Skin of body (tissue), 2 donors: Measurements from ENCODE around the gene GPM6B. TPM values are rescaled to one million over a fixed set of nuclear protein-coding genes. Genes with fewer than 3 reads are reported as not detected.

Source experiments
- DNase-seq: peaks from one replicate; lab custom pipeline; 2025; lab: John Stamatoyannopoulos, UW
- total RNA-seq: library from RNA; depleted of rRNA; stranded (reverse); fragments of >200 nt; gene quantifications from one replicate; pipeline ENCODE4 v1.2.3, GENCODE V29; 2014

The GPM6B gene
- total RNA-seq, 1 donor from 2014 or later, result 17.5 TPM

DNA sequence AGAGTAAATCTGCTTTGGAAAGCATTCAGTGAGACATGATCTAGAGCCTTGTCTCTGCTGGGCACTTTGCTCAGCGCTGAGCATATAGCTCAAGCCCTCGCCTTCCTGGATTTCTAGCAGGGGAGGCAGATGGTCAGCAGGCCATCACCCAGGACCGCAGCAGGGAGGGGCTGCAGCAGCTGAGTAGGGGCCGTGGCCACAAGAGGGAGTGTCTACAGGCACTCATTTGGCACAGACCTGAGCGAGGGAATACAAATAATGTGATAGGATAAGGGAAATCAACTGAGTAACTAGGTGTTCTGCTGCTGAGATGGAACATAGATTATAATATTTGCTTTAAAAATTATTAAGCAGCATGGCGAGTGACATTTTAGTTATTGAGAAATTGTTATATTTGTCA lies 52.1 kb downstream of the GPM6B start:
- no peak for DNase-seq

DNA sequence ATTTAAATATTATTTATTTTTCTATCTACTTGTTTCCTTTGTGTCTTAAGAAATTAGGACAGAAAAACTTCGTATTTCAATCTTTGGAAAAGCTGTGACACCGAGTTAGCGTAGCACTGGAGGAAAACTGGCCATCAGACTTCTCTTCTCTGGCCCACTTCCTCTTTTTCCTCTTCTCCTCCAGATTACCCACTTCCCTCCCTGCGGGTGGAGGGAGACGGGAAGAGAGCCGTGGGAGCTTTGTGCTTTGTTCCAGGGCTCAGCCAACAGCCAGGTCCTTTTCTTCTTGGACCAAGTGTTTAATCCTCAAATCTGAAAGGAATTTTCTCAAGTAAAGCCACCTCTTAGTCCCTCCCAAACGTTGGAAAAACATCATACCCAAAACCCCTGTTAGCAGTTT lies 52.6 kb downstream of the GPM6B start:
- DNase-seq, result no peak

DNA sequence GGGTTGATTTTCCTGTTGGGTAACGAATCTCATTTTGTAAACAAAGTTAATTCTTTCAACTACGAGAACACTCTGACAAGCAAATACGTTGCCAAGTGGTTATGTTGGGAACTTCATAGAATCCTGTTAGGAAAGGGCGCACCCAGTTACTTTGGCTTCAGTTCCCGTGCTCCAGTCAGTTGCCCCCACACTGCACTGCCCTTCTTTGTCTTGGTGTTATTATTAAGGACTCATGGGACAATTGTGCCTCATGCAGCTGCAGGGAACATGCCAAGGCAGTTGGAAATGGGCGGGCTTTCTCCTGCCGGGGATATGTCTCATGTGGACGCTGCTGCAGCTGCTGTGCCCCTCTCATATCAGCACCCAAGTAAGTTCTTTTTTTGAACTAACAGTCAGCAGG lies 53.4 kb downstream of the GPM6B start:
- DNase-seq, result no peak

DNA sequence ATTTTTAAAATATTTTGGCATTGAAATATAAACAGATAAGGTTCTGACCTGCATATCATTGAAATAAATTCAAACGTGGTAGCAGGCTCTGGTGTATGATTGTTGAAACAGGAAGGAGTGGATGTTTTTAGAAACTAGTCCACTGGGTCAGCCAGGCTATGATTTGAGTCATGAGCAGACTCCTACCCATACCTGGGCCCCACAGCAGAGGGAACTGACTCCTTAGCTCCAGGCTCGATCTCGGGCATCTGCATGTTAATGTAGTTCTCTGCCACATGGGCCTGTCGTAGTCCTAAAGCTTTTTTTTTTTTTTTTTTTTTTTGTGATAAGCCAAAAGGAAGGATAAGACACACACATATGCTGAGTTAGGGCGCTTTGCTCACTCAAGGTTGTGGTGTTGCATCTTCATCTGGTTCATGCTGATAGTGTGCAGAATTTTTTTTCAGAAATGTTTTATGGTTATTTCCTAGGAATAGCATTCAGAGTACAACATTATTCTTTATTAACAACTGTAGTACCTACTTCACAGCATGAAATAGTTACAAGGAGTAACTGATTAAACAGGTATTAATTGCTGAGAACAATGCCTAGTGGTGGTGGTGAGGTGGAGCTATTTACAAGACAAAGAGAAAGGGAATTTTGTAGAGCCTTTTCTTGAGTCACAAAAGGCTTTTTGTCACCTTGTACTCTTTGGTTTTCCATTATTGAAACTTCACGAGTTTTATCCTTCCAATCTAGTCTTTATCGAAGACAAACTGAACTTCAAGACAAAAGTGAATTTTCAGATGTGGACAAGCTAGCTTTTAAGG lies 55.1 kb downstream of the GPM6B start:
- DNase-seq, result no peak

DNA sequence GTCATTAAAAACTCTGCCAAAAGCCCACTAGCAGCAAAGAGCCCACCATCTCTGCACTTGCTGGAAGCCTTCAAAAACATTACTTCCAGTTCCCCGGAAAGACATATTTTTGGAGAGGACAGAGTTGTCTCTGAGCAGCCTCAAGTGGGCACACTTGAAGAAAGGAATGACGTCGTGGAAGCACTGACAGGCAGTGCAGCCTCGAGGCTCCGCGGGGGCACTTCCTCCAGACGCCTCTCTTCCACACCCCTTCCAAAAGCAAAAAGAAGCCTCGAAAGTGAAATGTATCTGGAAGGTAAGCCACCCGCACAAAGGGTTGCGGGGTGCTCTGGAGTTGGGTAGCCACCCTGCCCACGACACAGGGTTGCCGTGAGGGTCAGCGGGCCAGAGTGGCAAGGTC lies 56.5 kb downstream of the GPM6B start:
- no peak for DNase-seq

DNA sequence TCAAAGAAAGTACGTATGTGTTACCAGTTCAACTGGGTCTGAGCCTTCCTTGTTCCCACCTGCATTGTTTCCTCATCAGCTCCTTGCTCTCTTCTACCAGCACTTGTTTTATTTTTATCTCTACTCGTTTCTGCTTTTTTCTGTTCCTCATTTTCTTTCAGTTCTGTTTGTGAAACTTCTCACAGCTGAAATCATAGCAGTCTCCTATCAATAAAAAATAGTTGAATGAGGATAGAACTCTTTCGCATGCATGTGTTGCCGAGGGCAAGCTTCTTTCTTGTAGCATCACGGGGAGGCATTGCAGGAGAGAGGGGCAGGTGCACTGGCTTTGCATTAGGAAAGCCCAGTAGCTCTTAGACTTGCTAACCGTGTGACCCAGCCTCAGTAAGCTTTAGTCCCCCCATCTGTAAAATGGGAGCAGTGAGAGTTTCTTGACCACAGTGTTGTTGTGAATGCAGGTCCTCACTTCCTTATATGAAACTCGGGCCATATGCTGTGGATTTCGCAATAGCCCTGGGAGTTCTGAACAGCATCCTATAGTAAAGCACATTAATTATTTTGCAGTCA lies 57.7 kb downstream of the GPM6B start:
- DNase-seq, result no peak

DNA sequence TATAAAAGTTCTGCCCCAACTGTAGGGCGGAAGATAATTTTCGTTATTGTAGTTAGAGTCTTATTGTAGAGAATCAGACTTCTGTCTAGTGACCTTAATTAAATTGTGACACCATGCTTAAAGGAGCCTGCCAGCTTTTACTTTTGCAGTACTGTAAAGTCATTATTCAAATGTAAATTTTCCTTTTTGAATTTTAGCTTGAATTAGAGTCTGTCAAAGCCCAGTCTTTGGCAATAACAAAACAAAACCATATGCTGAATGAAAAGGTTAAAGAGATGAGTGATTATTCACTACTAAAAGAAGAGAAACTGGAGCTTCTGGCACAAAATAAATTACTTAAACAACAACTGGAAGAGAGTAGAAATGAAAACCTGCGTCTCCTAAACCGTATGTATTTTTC lies 60.5 kb downstream of the GPM6B start:
- no peak for DNase-seq

DNA sequence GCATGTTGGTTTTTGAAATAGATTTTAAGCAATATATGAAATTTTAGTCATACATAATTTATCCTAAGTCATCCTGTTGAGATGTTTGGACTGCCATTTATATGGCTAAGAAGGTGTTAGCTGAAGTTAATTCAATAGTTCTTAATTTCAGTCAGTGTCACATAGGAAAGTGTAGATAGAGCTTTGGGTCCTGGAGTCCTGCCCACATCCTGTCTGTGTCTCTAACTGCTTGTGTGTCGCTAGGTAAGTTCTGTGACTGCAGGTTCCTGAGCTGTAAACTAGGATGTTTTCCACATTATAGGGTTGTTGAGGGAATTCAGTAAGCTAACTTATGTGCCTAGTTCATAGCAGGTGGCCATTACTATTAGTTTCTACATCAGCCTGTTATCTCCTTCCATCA lies 61.6 kb downstream of the GPM6B start:
- no peak for DNase-seq

DNA sequence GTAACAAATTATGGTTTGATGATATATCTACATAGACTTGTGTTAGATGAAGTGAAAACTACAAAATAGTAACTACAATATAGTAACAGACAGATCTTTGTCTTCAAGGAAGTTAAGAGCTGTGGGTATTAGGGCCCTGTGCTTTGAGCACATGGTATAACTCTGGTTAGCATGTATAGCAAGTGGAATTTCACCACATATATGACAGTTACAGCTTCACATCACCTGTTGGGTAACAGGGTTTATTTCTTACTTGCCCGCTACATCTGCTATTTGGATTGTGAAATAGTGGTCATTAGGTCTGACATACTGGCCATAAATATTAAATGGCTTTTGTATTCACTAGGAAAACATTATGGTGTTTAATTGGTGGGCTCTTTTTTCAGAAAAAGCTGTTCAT lies 62.1 kb downstream of the GPM6B start:
- no peak for DNase-seq

DNA sequence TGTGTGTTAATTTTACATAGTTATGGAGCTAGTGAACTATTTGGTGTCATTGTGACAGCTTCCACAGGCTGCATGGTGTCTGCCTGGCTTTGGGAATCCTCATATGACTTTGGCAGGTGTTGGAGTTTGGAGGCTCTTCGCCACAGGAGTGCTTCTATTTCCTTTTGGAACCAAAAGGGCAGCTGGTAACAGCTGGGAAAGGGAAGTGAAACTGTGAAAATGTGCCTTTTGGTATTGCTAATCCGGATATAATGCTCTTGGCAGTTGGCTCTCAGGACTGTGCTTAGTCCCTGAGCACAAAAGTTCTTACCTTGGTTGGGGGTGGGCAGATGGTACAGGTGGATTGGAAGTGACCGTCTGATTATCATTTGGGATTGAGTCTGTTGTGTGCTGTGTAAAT lies 64.2 kb downstream of the GPM6B start:
- no peak for DNase-seq

DNA sequence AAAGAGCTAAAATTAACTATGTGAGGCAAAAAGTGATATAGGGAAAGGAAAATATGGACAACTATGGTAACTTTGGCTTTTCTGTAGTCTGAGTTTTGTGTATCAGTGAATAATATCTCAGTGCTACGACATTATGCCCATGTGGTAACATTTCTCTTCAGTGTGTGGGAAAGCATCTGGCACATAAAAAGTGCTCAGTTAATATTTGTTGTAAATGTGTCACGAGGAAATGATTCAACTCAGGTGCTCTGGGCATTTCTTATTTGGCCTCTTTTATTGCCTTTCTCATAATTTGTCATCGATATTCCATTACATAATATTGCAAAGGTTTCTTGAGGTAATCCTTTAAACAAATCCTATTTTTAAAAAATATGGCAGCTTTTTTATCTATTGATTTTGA lies 64.8 kb downstream of the GPM6B start:
- DNase-seq, result no peak

DNA sequence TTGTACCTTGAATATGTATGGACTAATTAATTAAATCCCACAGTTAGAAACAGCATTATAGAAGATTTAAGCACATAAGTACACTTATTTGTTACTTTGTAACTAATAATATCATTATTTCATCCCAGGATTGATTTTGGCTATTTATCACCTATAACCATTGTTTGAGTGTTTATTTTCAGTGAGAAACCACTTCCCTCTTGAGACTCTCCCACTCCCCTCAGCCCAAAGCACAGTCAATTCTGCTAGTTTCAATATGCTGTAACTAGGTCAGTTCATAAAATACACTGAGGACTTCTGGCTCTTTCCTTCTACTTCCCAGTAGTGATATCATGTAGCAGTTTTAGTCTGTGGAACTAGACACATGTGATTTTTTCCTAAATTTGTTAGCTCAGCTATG lies 66.1 kb downstream of the GPM6B start:
- DNase-seq, result no peak

DNA sequence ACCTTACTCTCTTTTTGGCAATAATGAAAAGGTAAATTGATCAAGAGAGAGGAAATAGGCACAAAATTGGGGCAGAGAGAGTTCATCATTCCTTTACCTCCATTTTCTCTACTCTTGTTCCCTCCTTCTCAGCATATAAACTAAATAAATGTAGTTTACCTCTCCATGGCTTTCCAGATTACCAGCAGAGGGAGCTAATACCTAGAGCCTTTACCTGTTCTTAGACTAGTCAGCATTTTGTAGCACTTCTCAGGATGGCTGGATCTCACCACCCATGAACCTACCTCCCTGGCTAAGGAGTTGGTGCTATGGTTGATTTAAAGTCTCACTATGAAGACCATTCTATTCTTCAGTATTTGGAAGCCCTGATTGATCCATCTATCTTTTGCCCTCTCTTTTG lies 66.7 kb downstream of the GPM6B start:
- DNase-seq, result no peak

DNA sequence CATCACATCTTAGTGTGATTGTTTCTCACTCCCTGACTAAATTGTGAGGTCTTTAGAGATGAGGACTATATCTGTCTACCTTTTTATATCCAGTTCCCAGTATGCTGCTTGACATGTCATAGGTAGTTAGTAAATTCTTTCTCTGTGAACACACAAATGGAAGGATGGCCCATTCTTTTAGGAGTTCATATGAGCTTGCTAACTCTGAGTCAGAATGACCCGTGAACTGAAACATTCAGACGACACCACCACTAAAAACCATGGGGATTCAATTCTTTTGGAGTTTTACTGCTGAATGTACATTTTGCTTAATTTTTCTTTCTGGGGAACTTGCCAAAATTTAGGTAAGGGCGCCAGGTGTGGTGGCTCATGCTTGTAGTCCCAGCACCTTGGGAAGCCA lies 68.4 kb downstream of the GPM6B start:
- no peak for DNase-seq

DNA sequence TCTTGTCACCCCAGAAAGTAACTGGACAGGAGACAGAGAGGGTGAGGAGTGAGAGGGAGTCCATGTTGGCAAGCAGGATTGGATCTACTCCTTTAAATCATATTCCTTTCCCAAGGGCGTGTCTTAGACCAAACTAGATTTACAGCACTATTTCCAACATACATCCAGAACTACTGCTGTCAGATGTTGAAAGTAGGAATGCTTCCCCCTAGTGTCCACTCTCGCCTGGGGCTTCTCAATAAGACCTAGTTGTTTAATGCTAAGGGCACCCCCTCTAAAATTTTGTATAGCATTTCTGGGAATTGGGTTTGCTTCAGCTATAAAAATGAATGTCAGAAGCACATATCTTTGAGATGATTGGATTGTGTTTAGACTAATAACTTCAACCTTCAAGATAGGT lies 69.1 kb downstream of the GPM6B start:
- peak; percentile 11 for DNase-seq

DNA sequence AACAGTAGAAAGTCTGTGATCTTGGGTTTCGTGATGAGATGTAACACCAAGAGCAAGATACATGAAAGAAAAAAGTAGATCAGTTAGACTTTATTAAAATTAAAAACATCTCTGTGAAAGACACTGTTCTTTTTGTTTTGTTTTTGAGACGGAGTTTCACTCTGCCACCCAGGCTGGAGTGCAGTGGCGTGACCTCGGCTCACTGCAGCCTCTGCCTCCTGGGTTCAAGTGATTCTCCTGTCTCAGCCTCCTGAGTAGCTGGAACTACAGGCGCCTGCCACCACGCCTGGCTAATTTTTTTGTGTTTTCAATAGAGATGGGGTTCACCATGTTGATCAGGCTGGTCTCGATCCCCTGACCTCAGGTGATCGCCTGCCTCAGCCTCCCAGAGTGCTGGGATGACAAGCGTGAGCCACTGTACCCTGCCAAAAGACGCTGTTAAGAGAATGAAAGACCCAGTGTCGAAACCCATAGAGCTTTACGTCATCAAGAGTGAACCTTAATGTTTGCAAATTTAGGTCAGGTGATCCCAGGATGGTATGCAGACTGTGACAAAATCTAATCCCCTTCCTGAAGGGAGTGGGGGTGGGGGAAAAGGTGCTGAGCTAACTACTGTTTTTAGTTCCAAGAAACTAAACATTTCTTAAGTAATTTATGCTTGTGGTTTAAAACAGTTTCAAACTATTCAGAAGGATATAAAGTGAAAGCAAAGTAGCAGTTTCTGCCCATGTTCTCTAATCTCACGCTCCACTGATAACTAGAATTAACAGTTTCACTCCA lies 74.3 kb downstream of the GPM6B start:
- no peak for DNase-seq

DNA sequence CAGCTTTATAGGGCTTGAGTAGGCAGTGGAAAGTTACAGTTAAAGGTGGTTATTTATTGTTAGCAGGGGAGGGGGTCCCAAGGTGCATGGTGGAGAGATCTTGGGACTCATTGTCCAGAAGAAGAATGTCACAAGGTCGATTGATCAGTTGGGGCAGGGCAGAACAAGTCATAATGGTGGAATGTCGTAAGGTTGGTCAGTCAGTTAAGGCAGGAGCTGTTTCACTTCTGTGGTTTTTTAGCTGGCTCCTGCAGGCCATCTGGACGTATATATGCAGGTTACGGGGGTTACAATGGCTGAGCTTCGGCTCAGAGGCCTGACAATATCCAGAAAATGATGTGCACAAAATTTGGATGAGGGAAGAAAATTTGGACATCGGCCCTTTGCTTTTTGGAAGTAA lies 75.2 kb downstream of the GPM6B start:
- no peak for DNase-seq

DNA sequence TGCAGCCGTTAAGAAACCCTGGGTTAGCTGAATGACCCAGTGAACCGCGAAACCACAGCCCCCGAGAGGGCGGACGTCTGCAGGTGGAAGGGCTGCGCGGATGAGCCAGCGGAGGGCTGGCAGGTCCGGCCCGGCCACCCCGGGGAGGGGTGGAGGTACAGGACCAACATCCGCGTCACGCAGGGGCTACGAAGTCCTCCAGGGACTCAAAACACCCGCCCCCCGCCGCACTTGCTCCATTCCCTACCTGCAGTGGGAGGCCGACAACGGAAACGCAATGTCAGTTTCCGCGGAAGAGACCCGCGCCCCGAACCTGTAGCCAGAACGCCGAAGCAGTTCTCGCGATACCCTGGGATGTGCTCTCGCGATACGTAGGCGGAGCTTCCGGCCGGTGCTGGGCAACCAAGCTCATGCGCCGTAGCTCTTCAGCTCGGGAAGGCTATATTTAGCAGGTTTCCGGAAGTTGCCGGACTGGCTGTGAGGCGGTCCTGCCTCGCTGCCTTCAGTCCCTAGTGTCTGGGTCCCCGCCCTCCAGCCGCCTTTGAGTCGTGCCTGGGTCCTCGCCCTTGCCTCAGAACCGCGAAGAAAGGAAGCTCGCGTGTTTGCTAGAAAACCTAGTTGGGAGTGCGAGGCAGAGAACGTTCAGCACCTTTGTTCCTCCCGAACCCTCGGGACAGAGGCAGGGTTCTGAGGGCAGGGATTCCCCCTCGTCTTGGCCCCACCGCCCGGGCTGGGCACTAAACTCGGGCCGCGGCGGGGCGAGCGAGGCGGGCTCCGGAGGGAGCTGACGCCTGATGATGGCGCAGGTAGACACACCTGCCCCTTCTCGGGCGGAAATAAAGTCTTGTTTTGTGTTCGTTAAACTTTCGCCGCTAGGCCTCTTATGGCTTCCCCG lies 82.4 kb downstream of the GPM6B start, which contains the start of the genes OFD1 and TRAPPC2:
Gene OFD1, plus strand, starts transcription at position 471 of the 895 bp plus-strand sequence. Its CDS starts 324 bp downstream, at position 795.
Gene TRAPPC2, minus strand, starts transcription at position 343 of the 895 bp plus-strand sequence. CDS start 14,657 bp downstream, outside the sequence.
- DNase-seq, result peak; percentile 92

DNA sequence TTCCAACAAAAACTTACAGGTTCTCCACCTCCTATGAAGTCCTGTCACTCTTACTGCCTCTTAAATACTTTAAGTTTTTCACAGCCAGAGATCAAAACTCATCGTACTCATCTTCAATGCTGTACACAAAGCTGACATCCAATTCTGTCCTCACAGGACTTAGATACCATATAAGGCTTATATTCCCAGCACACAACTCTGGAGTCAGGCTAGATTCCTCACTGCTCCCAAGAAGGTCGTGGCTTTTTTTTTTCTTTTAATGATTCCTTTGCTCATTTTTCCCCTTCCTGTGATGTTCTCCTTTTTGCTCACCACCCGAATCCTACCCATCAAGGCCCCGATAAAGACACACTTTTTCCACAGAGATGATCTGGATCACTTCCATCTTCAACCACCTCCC lies 83.4 kb downstream of the GPM6B start:
- no peak for DNase-seq

DNA sequence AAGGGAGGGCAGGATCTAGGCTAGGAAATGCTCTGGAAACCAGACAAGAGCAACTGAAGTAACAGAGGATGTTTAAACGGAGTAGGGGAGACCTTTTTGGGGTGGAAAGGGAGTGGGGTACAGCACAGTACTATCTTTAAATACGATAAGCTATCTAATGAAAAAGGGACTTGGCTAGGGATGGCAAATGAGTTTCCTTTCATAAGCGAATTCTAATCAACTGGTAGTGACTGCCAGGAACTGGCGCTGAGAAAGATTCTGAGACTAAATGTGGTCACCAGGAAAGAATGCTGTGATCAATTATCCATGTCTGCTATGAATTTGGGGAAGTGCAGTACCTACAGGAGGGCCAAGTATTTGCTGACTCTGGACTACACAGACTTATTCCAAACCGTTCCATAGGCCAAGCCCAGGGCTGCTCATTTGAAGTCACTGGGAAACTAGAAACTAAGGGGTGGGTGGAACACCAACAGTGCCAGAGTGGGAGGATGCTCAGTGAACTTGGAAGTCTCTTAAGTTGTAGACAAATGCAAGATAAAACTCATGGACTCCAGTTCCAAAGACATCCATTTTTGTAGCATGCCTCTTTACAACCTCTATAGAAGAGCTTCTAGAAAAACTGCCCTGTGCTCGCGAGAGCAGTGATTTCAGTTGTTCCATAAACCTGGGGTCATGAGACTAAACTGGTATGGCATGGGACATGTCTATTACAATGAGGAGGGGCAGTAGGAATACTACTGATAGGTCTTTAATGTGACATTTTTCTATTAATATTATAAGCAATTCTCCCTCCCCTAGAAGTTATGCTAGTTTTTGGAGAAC lies 84.4 kb downstream of the GPM6B start:
- DNase-seq, result peak; percentile 51
